ENCODE results near the gene MED25.

GRCh38 chr19:49800771-49801170, 17.3 kb upstream of the MED25 start:
- TF ChIP-seq CTCF (IDR thresholded peaks at IDR 0.05) (no peak), POLR2A (IDR thresholded peaks at IDR 0.05) (no peak), POLR2AphosphoS5 (IDR thresholded peaks at IDR 0.05; ENCODE audit: insufficient read depth in 1 of 2, low read depth in 1 of 2) (no peak)

All from vagina (tissue), 2 donors.